ENCODE data around the gene C4BPA. TPM values are rescaled to one million over a fixed set of nuclear protein-coding genes. Genes with fewer than 3 reads are reported as not detected.

The C4BPA gene
- total and polyA plus RNA-seq, 4 donors, result 0.33 to 0.50 TPM; not detected in 2

- no peak for ATAC-seq (ENCODE audit: low FRiP score)
- H3K4me1 ChIP-seq (ENCODE audit: control insufficient read depth in 1 of 2, insufficient read depth in 2 of 2, low read length in 2 of 2), result no peaks in the 10 kb centered on the region
- DNase-seq, result no peak
- no peak overlapping the region for H3K27ac ChIP-seq (ENCODE audit: low read depth in 1 of 2, low read length in 2 of 2)
- 81 to 82% methylated on average over 8 of the region's 8 CpGs for WGBS, 2 donors
- H3K27me3 ChIP-seq (ENCODE audit: control insufficient read depth in 1 of 2, insufficient read depth in 2 of 2, low read length in 1 of 2), result no peaks in the 10 kb centered on the region
- H3K9me3 ChIP-seq (ENCODE audit: control insufficient read depth, low read length), result no peaks in the 10 kb centered on the region
- intact Hi-C loops (cut with DNase I), result no loop called here
- peaks cover 0 to 3% of the 10 kb centered on the region in 2 donors for H3K36me3 ChIP-seq (ENCODE audit: control insufficient read depth in 1 of 2, insufficient read depth in 2 of 2, low read length in 1 of 2)
- H3K4me3 ChIP-seq (ENCODE audit: low read length in 2 of 2), result no peak overlapping the region
These were observed 31.8 kb upstream of the C4BPA start for GRCh38 chr1:207072233-207072632.

GRCh38 chr1:207073906-207074820, 29.9 kb upstream of the C4BPA start:
- Histone ChIP-seq H3K4me3 (ENCODE audit: low read length in 2 of 2) (no peak overlapping the region), H3K27me3 (ENCODE audit: control insufficient read depth in 1 of 2, insufficient read depth in 2 of 2, low read length in 1 of 2) (no peaks in the 10 kb centered on the region), H3K4me1 (ENCODE audit: control insufficient read depth in 1 of 2, insufficient read depth in 2 of 2, low read length in 2 of 2) (no peaks in the 10 kb centered on the region), H3K9me3 (ENCODE audit: control insufficient read depth, low read length) (no peaks in the 10 kb centered on the region), H3K36me3 (ENCODE audit: control insufficient read depth in 1 of 2, insufficient read depth in 2 of 2, low read length in 1 of 2) (peaks cover 0 to 1% of the 10 kb centered on the region in 2 donors), H3K27ac (ENCODE audit: low read depth in 1 of 2, low read length in 2 of 2) (no peak overlapping the region)
- intact Hi-C loops (cut with DNase I), result no loop called here
- ATAC-seq (ENCODE audit: low FRiP score), result no peak
- WGBS, 2 donors, result 69 to 74% methylated on average over 4 of the region's 4 CpGs
- no peak for DNase-seq

GRCh38 chr1:207076181-207076955, 27.7 kb upstream of the C4BPA start:
- Histone ChIP-seq H3K27ac (ENCODE audit: low read depth in 1 of 2, low read length in 2 of 2) (no peak overlapping the region), H3K4me3 (ENCODE audit: low read length in 2 of 2) (no peak overlapping the region), H3K9me3 (ENCODE audit: control insufficient read depth, low read length) (no peaks in the 10 kb centered on the region), H3K27me3 (ENCODE audit: control insufficient read depth in 1 of 2, insufficient read depth in 2 of 2, low read length in 1 of 2) (no peaks in the 10 kb centered on the region), H3K4me1 (ENCODE audit: control insufficient read depth in 1 of 2, insufficient read depth in 2 of 2, low read length in 2 of 2) (no peaks in the 10 kb centered on the region), H3K36me3 (ENCODE audit: control insufficient read depth in 1 of 2, insufficient read depth in 2 of 2, low read length in 1 of 2) (no peaks in the 10 kb centered on the region)
- no peak for ATAC-seq (ENCODE audit: low FRiP score)
- no peak for DNase-seq
- intact Hi-C loops (cut with DNase I), result no loop called here
- WGBS, 2 donors, result 66 to 73% methylated on average over 5 of the region's 5 CpGs

- no peaks in the 10 kb centered on the region for H3K27me3 ChIP-seq (ENCODE audit: control insufficient read depth in 1 of 2, insufficient read depth in 2 of 2, low read length in 1 of 2)
- H3K4me1 ChIP-seq (ENCODE audit: control insufficient read depth in 1 of 2, insufficient read depth in 2 of 2, low read length in 2 of 2), result no peaks in the 10 kb centered on the region
- DNase-seq (no peak), ATAC-seq (ENCODE audit: low FRiP score) (no peak)
- no peaks in the 10 kb centered on the region for H3K9me3 ChIP-seq (ENCODE audit: control insufficient read depth, low read length)
- intact Hi-C loops (cut with DNase I), result loop anchor here in 1 of 2 donors (1.0 kb wide), 1 partner anchor 27 kb away; no protein-coding TSS in a partner anchor
- H3K4me3 ChIP-seq (ENCODE audit: low read length in 2 of 2), result no peak overlapping the region
- 88 to 97% methylated on average over 1 of the region's 1 CpG for whole genome bisulfite sequencing, 2 donors
- no peak overlapping the region for H3K27ac ChIP-seq (ENCODE audit: low read depth in 1 of 2, low read length in 2 of 2)
- no peaks in the 10 kb centered on the region for H3K36me3 ChIP-seq (ENCODE audit: control insufficient read depth in 1 of 2, insufficient read depth in 2 of 2, low read length in 1 of 2)
These were observed 27.0 kb upstream of the C4BPA start for GRCh38 chr1:207077012-207077411.

- no peaks in the 10 kb centered on the region for H3K27me3 ChIP-seq (ENCODE audit: control insufficient read depth in 1 of 2, insufficient read depth in 2 of 2, low read length in 1 of 2)
- no peaks in the 10 kb centered on the region for H3K9me3 ChIP-seq (ENCODE audit: control insufficient read depth, low read length)
- no peak overlapping the region for H3K27ac ChIP-seq (ENCODE audit: low read depth in 1 of 2, low read length in 2 of 2)
- ATAC-seq (ENCODE audit: low FRiP score) (peak; percentile 94), DNase-seq (no peak)
- intact Hi-C loops (cut with DNase I), result loop anchor here in 1 of 2 donors (1.0 kb wide), 1 partner anchor 27 kb away; no protein-coding TSS in a partner anchor
- no peak overlapping the region for H3K4me3 ChIP-seq (ENCODE audit: low read length in 2 of 2)
- 29 to 30% methylated on average over 6 of the region's 6 CpGs for WGBS, 2 donors
- no peaks in the 10 kb centered on the region for H3K36me3 ChIP-seq (ENCODE audit: control insufficient read depth in 1 of 2, insufficient read depth in 2 of 2, low read length in 1 of 2)
- H3K4me1 ChIP-seq (ENCODE audit: control insufficient read depth in 1 of 2, insufficient read depth in 2 of 2, low read length in 2 of 2), result no peaks in the 10 kb centered on the region
These were observed 26.3 kb upstream of the C4BPA start for GRCh38 chr1:207077470-207078377.

GRCh38 chr1:207078578-207079132, 25.4 kb upstream of the C4BPA start:
- no peaks in the 10 kb centered on the region for H3K9me3 ChIP-seq (ENCODE audit: control insufficient read depth, low read length)
- intact Hi-C loops (cut with DNase I), result no loop called here
- 85 to 86% methylated on average over 11 of the region's 11 CpGs for WGBS, 2 donors
- no peak overlapping the region for H3K27ac ChIP-seq (ENCODE audit: low read depth in 1 of 2, low read length in 2 of 2)
- no peak for DNase-seq
- no peaks in the 10 kb centered on the region for H3K27me3 ChIP-seq (ENCODE audit: control insufficient read depth in 1 of 2, insufficient read depth in 2 of 2, low read length in 1 of 2)
- no peak for ATAC-seq (ENCODE audit: low FRiP score)
- H3K4me3 ChIP-seq (ENCODE audit: low read length in 2 of 2), result no peak overlapping the region
- no peaks in the 10 kb centered on the region for H3K36me3 ChIP-seq (ENCODE audit: control insufficient read depth in 1 of 2, insufficient read depth in 2 of 2, low read length in 1 of 2)
- no peaks in the 10 kb centered on the region for H3K4me1 ChIP-seq (ENCODE audit: control insufficient read depth in 1 of 2, insufficient read depth in 2 of 2, low read length in 2 of 2)

GRCh38 chr1:207079706-207080241, 24.3 kb upstream of the C4BPA start:
- 84 to 91% methylated on average over 6 of the region's 6 CpGs for WGBS, 2 donors
- intact Hi-C loops (cut with DNase I), result loop anchor here in 1 of 2 donors (5.0 kb wide), 1 partner anchor 328 kb away; no protein-coding TSS in a partner anchor
- no peak for ATAC-seq (ENCODE audit: low FRiP score)
- Histone ChIP-seq H3K9me3 (ENCODE audit: control insufficient read depth, low read length) (no peaks in the 10 kb centered on the region), H3K4me1 (ENCODE audit: control insufficient read depth in 1 of 2, insufficient read depth in 2 of 2, low read length in 2 of 2) (no peaks in the 10 kb centered on the region), H3K4me3 (ENCODE audit: low read length in 2 of 2) (no peak overlapping the region), H3K27ac (ENCODE audit: low read depth in 1 of 2, low read length in 2 of 2) (no peak overlapping the region), H3K36me3 (ENCODE audit: control insufficient read depth in 1 of 2, insufficient read depth in 2 of 2, low read length in 1 of 2) (no peaks in the 10 kb centered on the region), H3K27me3 (ENCODE audit: control insufficient read depth in 1 of 2, insufficient read depth in 2 of 2, low read length in 1 of 2) (no peaks in the 10 kb centered on the region)
- no peak for DNase-seq

All from aorta (tissue), 5 donors.